NCI-H187 (cell line): Measurements from ENCODE around the gene RFX4.
"Not testable (repeated sequence)": the region's sequence is repeated elsewhere in the genome, so short reads cannot be mapped to it uniquely, and the experiment has no call there.

Source experiments
- DNase-seq, 2 experiments: peaks; one replicate each; lab custom pipeline; 2025; lab: John Stamatoyannopoulos, UW

Gene RFX4

GRCh38 chr12:106590601-106591000 is 7.8 kb downstream of the RFX4 start:
- no peak for DNase-seq

DNA sequence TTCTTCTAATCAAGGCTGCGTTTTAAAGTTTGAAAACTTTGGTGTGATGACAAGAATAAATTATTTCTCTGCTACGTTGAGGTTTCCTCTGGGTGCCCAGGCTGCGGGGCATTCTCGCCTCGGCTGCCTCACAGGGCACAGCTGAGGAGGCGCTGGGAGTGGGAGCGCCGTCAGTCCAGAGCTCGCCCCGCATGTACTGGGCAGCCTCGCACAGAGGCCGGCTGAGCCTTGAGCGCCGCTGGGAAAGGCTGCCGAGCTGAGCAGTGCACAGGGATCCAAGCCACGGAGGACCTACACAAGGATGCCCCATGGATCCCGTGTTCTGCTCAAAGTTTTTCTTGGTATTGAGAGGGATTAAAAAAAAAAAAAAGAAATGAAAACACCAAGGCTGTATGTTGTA is 11.6 kb downstream of the RFX4 start:
- DNase-seq: no peak

- DNase-seq: no peak
Measured at GRCh38 chr12:106595268-106595667, 12.5 kb downstream of the RFX4 start.

DNA sequence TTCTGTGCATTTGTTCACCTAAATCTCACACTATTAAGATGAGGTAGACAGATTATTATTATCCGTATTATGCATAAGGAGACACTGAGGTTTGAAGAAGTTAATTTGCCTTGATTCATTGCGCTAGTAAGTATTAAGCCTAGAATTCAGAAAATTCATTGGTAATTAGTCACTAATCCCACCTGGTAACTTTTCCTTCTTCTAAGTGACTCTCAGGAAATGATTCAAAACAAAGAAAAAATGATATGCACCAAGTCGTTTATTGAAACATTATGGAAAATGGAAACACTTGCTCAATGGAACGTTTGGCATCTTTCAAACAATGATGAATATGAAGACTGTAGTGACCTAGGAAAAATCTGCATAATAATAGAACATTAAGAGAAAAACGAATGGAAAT is 15.2 kb downstream of the RFX4 start:
- no peak for DNase-seq

GRCh38 chr12:106599302-106599701 is 16.5 kb downstream of the RFX4 start:
- DNase-seq: no peak

GRCh38 chr12:106600503-106600902 is 17.7 kb downstream of the RFX4 start:
- no peak for DNase-seq

GRCh38 chr12:106601031-106601430 is 18.2 kb downstream of the RFX4 start:
- no peak for DNase-seq

DNA sequence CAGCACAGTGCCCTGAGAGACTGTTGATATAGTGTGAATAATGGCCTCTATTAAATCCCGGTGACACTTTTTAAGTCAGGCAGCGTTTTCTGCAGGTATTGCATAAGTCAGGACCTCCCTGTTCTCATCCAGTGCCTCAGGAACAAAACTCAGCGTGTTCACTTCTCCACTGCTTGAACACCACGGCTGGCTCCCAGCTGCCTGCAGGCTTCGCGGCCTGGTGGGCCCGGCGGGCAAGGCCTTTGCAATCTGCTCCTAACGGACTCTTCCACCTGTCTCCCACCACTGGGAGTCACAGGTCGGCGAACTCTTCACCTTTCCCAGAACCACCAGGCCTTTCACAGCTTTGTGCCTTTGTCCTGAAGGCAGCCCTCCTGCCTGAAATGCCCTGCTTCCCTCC is 18.7 kb downstream of the RFX4 start:
- DNase-seq: no peak

- DNase-seq: no peak
Measured at GRCh38 chr12:106602076-106602475, 19.3 kb downstream of the RFX4 start.

GRCh38 chr12:106605254-106605653 is 22.4 kb downstream of the RFX4 start:
- no peak for DNase-seq

GRCh38 chr12:106620588-106620987 is 37.8 kb downstream of the RFX4 start:
- DNase-seq: not testable (repeated sequence)

- DNase-seq: no peak
Measured at GRCh38 chr12:106625976-106626375, 43.2 kb downstream of the RFX4 start.

DNA sequence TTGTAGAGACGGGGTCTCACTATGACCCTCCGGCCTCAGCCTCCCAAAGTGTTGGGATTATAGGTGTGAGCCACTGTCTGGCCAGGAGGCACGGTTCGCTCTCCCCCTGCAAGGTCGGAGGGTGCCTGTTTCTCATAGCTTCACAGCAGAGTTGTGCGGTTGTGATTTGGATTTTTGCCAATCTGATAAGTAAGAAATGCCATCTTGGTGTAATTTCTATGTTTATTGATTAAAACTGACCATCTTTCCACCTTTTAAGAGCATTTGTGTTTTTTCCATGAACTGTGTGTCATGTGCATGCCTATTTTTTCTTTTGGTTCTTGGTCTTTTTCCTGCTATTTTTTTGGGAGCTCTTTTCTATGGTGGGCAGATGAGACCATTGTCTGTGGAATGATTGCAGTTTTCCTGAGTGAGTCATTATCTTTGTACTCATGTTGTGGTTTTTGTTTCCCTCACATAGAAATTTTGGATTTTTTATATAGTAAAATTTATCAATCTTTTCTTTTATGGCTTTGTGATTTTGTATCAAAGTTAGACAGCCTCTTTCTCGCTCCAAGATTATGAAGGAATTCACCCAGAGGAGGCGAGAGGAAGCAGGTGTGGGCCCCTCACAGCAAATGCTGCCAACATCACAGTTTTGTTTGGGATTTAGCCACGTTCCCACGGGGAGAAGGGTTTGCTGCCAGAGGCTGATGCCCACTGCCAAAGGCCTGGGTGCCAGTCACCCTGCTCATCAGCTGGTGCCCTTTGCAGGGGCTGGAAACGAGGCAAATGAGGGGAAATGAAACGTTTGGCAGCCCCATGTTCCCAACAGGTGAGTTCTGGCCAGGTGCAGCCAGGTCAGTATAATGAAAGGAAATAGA is 47.2 kb downstream of the RFX4 start:
- DNase-seq: no peak

GRCh38 chr12:106631150-106631549 is 48.3 kb downstream of the RFX4 start:
- no peak for DNase-seq

- DNase-seq: no peak
Measured at GRCh38 chr12:106631797-106632196, 49.0 kb downstream of the RFX4 start.

DNA sequence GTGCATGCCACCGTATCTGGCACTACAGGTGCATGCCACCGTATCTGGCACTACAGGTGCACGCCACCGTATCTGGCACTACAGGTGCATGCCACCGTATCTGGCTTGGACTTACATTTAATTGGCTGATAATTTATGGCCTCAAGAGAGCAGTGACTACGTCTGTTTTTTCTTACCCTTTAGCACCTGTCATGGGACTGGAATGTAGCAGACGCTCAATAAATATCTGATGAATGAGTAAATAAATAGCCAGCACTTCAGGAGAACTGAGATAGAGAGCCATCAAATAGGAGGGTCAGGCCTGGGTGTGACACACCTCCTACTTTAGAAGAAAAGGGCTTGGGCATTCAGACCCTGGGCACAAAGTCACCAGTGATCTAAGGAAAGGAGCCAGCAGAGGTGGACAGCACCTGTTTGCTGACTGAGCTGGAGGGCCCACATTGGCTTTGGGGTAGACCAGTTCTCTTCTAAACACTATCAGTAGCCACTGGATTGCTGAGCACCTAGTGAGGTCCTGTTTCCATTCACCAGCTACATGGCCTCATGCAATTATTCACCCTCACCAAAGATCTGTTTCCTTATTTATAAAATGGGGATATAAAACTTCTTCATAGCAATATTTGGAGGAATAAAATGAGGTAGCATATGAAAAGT is 50.1 kb downstream of the RFX4 start:
- DNase-seq: no peak

GRCh38 chr12:106633451-106633823 is 50.6 kb downstream of the RFX4 start:
- no peak for DNase-seq

DNA sequence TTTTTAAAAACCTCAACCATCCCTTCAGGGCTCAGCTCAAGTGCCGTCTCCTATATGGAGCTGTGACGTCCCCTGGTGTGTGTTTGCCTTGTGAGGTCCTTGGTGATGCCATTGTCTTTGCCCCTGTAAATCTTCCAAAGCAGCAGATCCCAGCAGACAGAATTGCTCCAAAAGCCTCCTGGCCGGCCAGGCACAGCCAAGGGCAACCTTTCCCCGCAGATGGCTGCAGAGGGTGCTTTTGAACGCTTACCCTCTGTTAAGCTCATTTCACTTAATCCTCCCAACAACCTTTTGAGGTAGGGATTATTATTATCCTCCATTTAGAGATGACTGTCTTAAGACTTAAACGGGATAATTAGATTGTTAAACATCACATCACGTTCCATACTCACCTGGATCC is 51.4 kb downstream of the RFX4 start:
- no peak for DNase-seq

DNA sequence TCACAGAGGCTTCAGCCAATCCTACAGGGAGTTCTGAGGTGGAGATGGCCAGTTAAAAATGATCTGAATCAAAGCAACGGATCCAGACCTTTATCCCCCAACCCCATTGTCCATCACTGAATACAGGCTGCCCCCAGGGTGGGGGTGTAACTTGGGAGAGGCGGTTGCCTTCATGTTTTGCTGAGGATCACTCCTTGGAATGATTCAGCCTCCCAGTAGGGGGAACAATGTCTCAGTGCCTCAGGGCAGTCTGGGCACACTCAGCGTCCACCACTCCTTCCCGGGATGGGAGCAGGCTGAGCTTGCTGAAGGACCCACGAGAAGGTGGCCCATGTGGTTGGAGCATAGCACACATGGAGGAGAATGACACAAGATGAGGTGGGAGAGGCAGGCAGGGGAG is 60.2 kb downstream of the RFX4 start:
- no peak for DNase-seq

- DNase-seq: no peak
Measured at GRCh38 chr12:106644335-106645073, 61.7 kb downstream of the RFX4 start.

DNA sequence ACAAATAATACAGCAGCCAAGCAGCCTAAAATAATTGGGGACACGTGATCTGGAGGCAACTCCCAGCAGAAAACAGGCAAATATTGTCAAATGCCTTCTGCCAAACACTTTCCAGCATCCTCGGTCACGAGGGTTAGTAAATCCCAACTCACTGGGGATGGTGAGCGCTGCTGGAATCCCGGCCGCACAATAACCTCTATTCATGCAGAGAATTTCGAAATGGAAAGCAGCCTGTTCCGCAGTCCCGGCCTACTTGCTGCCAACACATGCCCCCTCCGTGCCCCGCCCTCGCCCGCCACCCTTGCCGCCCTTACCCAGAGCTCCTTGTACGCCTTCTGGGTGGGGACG is 62.2 kb downstream of the RFX4 start:
- no peak for DNase-seq

DNA sequence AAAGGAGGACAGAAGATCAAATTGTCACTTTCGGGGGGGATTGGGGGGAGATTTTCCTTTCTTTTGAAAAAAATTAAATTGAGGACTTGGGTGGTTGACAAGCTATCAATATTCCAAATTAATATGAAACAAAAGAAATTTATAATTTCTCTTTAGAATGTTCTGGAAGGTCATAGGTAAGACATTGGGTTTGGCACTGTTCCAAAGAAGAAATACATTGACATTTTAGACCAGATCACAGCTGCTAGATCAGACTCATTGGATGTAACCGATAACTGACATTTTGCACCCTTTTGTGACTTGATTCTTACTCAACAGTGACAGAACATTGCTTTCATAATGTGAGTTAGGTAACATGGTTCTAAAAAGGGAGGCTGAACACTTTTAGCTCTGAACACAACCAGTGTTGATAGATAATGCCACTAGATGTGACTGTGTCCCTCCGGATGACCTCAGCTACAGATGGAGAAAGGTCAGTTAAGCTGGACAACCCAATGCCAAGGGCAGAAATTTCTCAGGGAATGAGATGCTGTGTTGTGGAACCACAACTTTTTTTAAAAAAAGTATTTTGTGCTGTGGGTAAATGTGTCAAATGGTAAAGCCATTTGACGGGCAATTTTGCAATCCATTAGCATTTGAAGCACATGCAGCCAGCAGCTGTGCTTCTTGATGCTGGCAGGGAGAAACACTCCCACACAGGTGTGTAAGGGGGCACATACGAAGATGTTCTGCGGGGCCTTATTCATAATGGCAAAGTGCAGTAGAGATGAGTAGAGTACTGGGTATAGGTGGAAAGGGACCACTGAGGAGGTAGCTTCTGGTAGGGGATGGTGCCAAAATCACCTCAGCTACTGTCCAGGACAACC is 62.9 kb downstream of the RFX4 start:
- DNase-seq: no peak
